Ovary (tissue), 3 donors: ENCODE measurements around the gene MYOCOS.

ENCODE experiments used
- CTCF ChIP-seq, 3 donors: fragments of 450-650 bp in 2 of 3; fragments of 200-600 bp in 1 of 3; IDR thresholded peaks; one replicate each; pipeline versions ENCODE4 v1.5.1 to v1.8.0; 2016 to 2022; ENCODE audit warnings: antibody characterized with exemption in 3 of 3, mild to moderate bottlenecking in 1 of 3
- EP300 ChIP-seq: sonication (generic); formaldehyde crosslinking; IDR thresholded peaks from one replicate; pipeline ENCODE4 v1.6.1; 2017; ENCODE audit warnings: antibody characterized with exemption
- donor health status: DM: no; HTN: no; CAD: no.

DNA sequence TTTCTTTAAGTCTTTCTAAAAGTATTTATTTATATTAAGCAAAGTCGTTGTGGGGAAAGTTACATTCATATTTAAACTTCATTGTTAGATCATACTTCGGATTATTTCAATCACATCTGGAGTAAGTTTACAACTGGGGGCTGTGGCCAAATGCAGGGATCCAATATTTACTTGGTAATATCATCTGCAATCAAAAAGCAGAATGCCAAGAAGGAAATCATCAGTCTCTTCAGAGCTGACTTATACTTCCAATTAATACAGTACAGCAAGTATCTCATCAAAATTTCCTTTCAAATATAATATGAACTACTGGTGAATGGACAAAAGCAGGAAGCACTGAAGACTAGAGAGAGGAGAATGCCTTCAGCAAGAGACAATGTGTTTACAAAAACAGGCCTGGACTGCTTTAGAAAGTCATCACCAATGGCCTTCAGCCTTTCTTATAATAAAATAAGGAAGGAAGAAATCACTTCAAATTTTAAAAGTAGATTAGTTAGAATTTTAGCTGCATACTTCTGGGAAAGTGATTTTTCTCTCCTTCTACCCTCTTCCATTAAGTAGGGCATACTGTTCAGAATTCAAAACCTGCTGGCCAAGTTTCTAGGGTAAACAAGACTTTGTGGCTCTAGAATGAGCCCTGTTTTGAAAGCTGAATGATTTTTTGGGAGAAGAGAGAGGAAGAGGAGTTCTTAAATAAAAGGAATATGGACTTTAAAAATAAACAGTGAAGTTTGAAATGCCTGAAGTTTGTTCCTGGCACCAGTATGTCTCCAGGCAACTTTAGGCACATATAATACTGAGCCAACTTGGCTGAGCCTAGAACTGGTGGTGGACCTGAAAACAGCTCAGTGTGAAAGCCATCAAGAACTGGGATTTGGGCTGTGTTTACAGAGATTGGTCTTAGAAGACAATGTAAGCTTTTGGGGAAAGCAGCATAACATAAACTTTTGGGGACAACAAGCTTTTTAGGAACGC is 52.7 kb downstream of the MYOCOS start:
- TF ChIP-seq CTCF (IDR thresholded peaks at IDR 0.05) (no peak), EP300 (no peak)
